Measurements from ENCODE around the gene AVEN.

AVEN gene

DNA sequence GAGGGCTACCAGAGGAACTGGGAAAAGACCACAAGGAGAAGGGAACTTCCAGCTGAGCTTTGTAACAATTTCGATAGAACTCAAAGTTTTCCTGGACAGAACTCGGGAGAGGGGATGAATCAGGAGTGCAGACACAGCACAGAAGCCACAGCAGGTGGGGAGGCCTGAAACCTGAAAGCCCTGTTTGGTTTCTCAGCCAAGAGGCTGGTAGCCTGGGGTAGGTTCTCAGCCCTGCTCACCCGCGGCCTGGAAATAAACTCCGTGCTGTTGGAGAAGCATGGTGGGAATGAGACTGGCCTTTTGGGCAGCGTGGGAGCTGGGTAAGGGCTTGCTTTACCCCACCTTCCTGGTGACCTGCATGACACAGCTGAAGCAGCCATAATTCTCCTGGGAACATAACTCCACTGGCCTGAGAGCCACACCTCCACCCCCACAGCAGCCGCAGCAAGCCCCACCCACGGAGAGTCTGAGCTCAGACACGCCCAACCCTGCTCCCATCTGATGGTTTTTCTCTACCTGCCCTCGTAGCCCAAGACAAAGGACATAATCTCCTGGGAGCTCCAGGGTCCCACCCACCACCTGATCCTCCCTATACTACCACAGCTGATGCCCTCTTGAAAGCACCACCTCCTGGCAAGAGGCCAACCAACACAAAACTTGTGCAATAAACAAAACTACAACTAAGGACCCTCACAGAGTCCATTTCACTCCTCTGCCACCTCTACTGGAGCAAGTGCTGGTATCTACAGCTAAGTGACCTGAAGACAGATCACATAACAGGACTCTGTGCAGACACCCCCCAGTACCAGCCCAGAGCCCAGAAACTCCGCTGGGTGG lies 123.2 kb downstream of the AVEN start:
- H3K27ac ChIP-seq (ENCODE audit: low read depth, low read length) = no peak overlapping the region

DNA sequence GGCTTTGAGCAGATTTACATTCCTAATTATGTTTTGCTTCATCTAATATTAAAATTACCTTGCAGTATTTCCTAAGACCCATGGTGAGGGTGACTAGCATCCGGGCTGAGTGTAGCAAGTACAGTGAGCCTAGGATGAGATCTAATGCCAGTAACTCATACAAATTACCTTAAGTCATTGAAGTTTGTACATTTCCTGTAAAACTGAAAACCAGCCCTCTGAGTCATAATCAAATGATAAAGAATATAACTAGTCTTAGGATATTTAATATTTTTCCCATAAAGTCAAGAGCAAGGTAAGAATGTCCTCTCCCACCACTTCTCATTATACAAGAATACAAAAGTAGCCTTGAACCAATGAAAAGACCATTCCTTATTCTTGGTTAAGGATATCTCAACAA lies 125.5 kb downstream of the AVEN start:
- no peak overlapping the region for H3K27ac ChIP-seq (ENCODE audit: low read depth, low read length)
- H3K4me3 ChIP-seq (ENCODE audit: low read length) = no peak overlapping the region
- TF ChIP-seq, protein P1, sequence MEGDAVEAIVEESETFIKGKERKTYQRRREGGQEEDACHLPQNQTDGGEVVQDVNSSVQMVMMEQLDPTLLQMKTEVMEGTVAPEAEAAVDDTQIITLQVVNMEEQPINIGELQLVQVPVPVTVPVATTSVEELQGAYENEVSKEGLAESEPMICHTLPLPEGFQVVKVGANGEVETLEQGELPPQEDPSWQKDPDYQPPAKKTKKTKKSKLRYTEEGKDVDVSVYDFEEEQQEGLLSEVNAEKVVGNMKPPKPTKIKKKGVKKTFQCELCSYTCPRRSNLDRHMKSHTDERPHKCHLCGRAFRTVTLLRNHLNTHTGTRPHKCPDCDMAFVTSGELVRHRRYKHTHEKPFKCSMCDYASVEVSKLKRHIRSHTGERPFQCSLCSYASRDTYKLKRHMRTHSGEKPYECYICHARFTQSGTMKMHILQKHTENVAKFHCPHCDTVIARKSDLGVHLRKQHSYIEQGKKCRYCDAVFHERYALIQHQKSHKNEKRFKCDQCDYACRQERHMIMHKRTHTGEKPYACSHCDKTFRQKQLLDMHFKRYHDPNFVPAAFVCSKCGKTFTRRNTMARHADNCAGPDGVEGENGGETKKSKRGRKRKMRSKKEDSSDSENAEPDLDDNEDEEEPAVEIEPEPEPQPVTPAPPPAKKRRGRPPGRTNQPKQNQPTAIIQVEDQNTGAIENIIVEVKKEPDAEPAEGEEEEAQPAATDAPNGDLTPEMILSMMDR (IDR thresholded peaks at IDR 0.05; ENCODE audit: low read depth, low read length, poor library complexity, severe bottlenecking) = no peak
- TF ChIP-seq EZH2phosphoT487 (IDR thresholded peaks at IDR 0.05; ENCODE audit: borderline replicate concordance, low read length) = no peak
- H3K27me3 ChIP-seq (ENCODE audit: control insufficient read depth, low read length) = no peaks in the 10 kb centered on the region
- H3K9me3 ChIP-seq (ENCODE audit: control insufficient read depth, insufficient read depth, low read length) = no peaks in the 10 kb centered on the region
- H4K20me1 ChIP-seq (ENCODE audit: control insufficient read depth, insufficient read depth, low read depth, low read length) = no peaks in the 10 kb centered on the region
- H3K36me3 ChIP-seq (ENCODE audit: control insufficient read depth, low read length) = no peaks in the 10 kb centered on the region
- H3F3A ChIP-seq (ENCODE audit: control insufficient read depth, insufficient read depth) = no peaks in the 10 kb centered on the region
- H3K4me2 ChIP-seq (ENCODE audit: low read length) = no peak overlapping the region
- H3K9me2 ChIP-seq (replicated peaks; ENCODE audit: control insufficient read depth, low read length) = no peaks in the 10 kb centered on the region
- H3K79me2 ChIP-seq (ENCODE audit: control insufficient read depth, low read length) = no peaks in the 10 kb centered on the region
- H3K4me1 ChIP-seq (ENCODE audit: control insufficient read depth, low read length) = peaks cover 3% of the 10 kb centered on the region; the same call in 1 of the 2 replicates

More for the DNA sequence above, 123.2 kb downstream of the AVEN start:
- Histone ChIP-seq H3K9me3 (ENCODE audit: control insufficient read depth, insufficient read depth, low read length) (no peaks in the 10 kb centered on the region), H3K4me2 (ENCODE audit: low read length) (no peak overlapping the region), H3K79me2 (ENCODE audit: control insufficient read depth, low read length) (no peaks in the 10 kb centered on the region), H3K27me3 (ENCODE audit: control insufficient read depth, low read length) (no peaks in the 10 kb centered on the region), H4K20me1 (ENCODE audit: control insufficient read depth, insufficient read depth, low read depth, low read length) (no peaks in the 10 kb centered on the region), H3F3A (ENCODE audit: control insufficient read depth, insufficient read depth) (no peaks in the 10 kb centered on the region), H3K36me3 (ENCODE audit: control insufficient read depth, low read length) (no peaks in the 10 kb centered on the region), H3K9me2 (replicated peaks; ENCODE audit: control insufficient read depth, low read length) (no peaks in the 10 kb centered on the region), H3K4me1 (ENCODE audit: control insufficient read depth, low read length) (peaks cover 3% of the 10 kb centered on the region; the same call in 1 of the 2 replicates), H3K4me3 (ENCODE audit: low read length) (no peak overlapping the region)
- TF ChIP-seq EZH2phosphoT487 (IDR thresholded peaks at IDR 0.05; ENCODE audit: borderline replicate concordance, low read length) = no peak
- TF ChIP-seq, protein P1 (IDR thresholded peaks at IDR 0.05; ENCODE audit: low read depth, low read length, poor library complexity, severe bottlenecking) = no peak

DNA sequence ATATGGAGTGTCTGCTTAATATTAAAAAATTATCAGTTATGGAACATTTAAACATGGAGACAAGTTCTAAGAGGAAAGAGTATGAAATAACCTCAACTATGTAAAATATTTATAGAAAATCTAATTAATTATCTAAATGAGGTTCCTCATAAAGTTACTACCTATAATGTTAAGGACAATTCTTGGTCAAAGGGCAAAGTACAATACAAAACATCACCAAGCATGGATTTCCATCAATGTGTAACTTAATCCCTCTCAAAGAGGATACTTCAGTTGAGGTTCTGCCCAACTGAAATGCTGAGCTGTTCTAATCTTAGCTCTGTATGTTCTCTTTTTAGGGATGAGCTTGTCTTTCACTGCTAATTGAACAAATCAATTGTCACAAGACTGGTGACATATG lies 126.7 kb downstream of the AVEN start:
- Histone ChIP-seq H3K27me3 (ENCODE audit: control insufficient read depth, low read length) (no peaks in the 10 kb centered on the region), H4K20me1 (ENCODE audit: control insufficient read depth, insufficient read depth, low read depth, low read length) (no peaks in the 10 kb centered on the region), H3K36me3 (ENCODE audit: control insufficient read depth, low read length) (no peaks in the 10 kb centered on the region), H3K79me2 (ENCODE audit: control insufficient read depth, low read length) (no peaks in the 10 kb centered on the region), H3K4me2 (ENCODE audit: low read length) (no peak overlapping the region), H3F3A (ENCODE audit: control insufficient read depth, insufficient read depth) (no peaks in the 10 kb centered on the region), H3K9me3 (ENCODE audit: control insufficient read depth, insufficient read depth, low read length) (no peaks in the 10 kb centered on the region), H3K4me1 (ENCODE audit: control insufficient read depth, low read length) (peaks cover 3% of the 10 kb centered on the region; the same call in 1 of the 2 replicates), H3K9me2 (replicated peaks; ENCODE audit: control insufficient read depth, low read length) (no peaks in the 10 kb centered on the region), H3K27ac (ENCODE audit: low read depth, low read length) (no peak overlapping the region), H3K4me3 (ENCODE audit: low read length) (no peak overlapping the region)
- TF ChIP-seq, protein P1 (IDR thresholded peaks at IDR 0.05; ENCODE audit: low read depth, low read length, poor library complexity, severe bottlenecking) = no peak
- no peak for TF ChIP-seq EZH2phosphoT487 (IDR thresholded peaks at IDR 0.05; ENCODE audit: borderline replicate concordance, low read length)
